ENCODE results near the gene MYO5C. TPM values are rescaled to one million over a fixed set of nuclear protein-coding genes. Genes with fewer than 3 reads are reported as not detected.

Gene MYO5C
- polyA plus RNA-seq, 6 donors from 2014 or later = 0.08 to 0.32 (median 0.22) TPM; not detected in 2

GRCh38 chr15:52257734-52258062 lies 37.9 kb downstream of the MYO5C start:
- no peak for ATAC-seq (ENCODE audit: low read depth in 2 of 2)
- Mint-ChIP-seq H3K36me3 (no peaks in the 10 kb centered on the region), H3K9me3 (no peaks in the 10 kb centered on the region), H3K4me1 (peaks cover 33 to 44% (median 41%) of the 10 kb centered on the region in 3 donors), H3K27ac (no peak overlapping the region), H3K4me3 (no peak overlapping the region), H3K27me3 (no peaks in the 10 kb centered on the region)
- DNase-seq = no peak

DNA sequence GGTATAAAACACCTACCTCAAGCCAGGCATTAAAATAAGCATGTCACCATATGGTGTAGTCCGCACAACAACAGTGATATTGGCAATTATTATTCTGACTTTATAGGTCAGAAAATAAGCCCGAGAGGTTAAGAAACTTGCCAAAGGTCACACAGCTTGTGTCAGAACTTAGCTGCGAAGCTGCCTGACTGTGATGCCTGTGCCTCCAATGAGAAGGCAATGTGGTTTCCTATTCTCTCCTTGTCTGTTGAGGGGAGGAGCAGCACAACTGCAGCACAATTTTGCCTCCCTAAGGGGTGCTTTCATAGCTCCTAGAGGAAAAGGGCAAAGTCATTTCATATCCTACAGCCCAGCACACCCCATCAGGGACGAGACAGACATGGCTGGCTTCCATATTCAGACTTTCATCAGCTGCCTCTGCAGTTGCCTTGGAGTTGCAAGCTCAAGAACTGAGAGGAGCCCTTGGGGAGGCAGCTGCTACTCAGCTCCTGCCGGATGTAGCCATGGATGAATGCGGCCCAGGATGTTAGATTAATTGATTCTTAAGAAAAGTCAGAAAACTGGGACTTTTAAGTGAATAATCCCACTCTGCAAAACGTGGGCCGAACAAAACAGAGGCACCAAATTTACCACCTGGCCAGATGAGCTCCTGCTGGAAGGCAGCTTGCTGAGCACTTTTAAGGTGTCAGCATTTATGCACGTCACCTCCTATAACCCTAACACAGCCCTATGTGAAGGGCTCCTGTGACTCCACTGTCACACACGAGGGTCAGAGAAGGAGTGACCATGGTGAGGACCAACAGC lies 38.5 kb downstream of the MYO5C start:
- Mint-ChIP-seq H3K4me3 (no peak overlapping the region), H3K9me3 (no peaks in the 10 kb centered on the region), H3K4me1 (peaks cover 27 to 38% (median 36%) of the 10 kb centered on the region in 3 donors), H3K27me3 (no peaks in the 10 kb centered on the region), H3K36me3 (no peaks in the 10 kb centered on the region), H3K27ac (peak overlapping the region in 1 of 6 donors; percentile 89)
- ATAC-seq (ENCODE audit: low read depth in 2 of 2) (no peak), DNase-seq (no peak)

- Mint-ChIP-seq H3K36me3 (no peaks in the 10 kb centered on the region), H3K4me3 (peak overlapping the region in 7 of 8 donors; percentile 1 to 74 (median 60)), H3K27me3 (no peaks in the 10 kb centered on the region), H3K4me1 (peaks cover 21 to 31% (median 28%) of the 10 kb centered on the region in 3 donors), H3K9me3 (no peaks in the 10 kb centered on the region), H3K27ac (peak overlapping the region in 5 of 6 donors; percentile 8 to 89 (median 81))
- peak; percentile 67 for DNase-seq
- ATAC-seq (ENCODE audit: low read depth in 2 of 2) = peak; percentile 73
These were observed 39.2 kb downstream of the MYO5C start for GRCh38 chr15:52256366-52256765.

GRCh38 chr15:52255935-52256334 lies 39.7 kb downstream of the MYO5C start:
- ATAC-seq (ENCODE audit: low read depth in 2 of 2) = no peak
- Mint-ChIP-seq H3K4me1 (peaks cover 21 to 28% (median 24%) of the 10 kb centered on the region in 3 donors), H3K4me3 (peak overlapping the region in 1 of 8 donors; percentile 60)

GRCh38 chr15:52255008-52255407 lies 40.6 kb downstream of the MYO5C start:
- Mint-ChIP-seq H3K9me3 (no peaks in the 10 kb centered on the region), H3K4me3 (no peak overlapping the region), H3K27ac (peak overlapping the region in 2 of 6 donors; percentile 72 to 89), H3K27me3 (no peaks in the 10 kb centered on the region), H3K4me1 (peaks cover 21 to 25% (median 23%) of the 10 kb centered on the region in 3 donors), H3K36me3 (no peaks in the 10 kb centered on the region)
- ATAC-seq (ENCODE audit: low read depth in 2 of 2) = no peak
- DNase-seq = no peak

More at GRCh38 chr15:52255935-52256334, 39.7 kb downstream of the MYO5C start:
- DNase-seq = no peak
- Mint-ChIP-seq H3K27me3 (no peaks in the 10 kb centered on the region), H3K36me3 (no peaks in the 10 kb centered on the region), H3K27ac (peak overlapping the region in 4 of 6 donors; percentile 79 to 89 (median 83)), H3K9me3 (no peaks in the 10 kb centered on the region)

DNA sequence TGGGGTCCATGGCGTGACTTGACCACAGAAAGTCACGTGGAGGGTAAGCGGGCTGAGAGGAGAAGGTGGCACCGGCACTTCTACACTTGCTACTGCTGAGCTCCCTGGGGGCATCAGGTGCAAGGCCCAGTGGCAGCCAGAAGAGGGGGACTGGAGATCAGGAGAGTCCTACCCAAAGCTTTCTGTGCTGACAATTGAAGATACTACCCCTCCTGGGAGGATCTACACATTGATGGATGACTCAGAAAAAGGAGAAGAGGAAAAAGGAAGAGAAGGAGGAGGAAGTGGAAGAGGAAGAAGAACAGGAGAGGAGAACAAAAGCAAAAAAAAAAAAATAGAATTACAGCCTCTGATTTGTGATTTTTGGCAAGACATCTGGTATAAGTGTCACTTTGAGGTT lies 41.2 kb downstream of the MYO5C start:
- H3K27ac Mint-ChIP-seq = peak overlapping the region in 5 of 6 donors; percentile 74 to 92 (median 84)
- DNase-seq (peak; percentile 19), ATAC-seq (ENCODE audit: low read depth in 2 of 2) (peak; percentile 71 to 74)
- H3K4me3 Mint-ChIP-seq = peak overlapping the region in 3 of 8 donors; percentile 2 to 63 (median 52)
- peaks cover 21 to 25% (median 23%) of the 10 kb centered on the region in 3 donors for H3K4me1 Mint-ChIP-seq
- no peaks in the 10 kb centered on the region for H3K9me3 Mint-ChIP-seq
- H3K36me3 Mint-ChIP-seq = no peaks in the 10 kb centered on the region
- H3K27me3 Mint-ChIP-seq = no peaks in the 10 kb centered on the region

DNA sequence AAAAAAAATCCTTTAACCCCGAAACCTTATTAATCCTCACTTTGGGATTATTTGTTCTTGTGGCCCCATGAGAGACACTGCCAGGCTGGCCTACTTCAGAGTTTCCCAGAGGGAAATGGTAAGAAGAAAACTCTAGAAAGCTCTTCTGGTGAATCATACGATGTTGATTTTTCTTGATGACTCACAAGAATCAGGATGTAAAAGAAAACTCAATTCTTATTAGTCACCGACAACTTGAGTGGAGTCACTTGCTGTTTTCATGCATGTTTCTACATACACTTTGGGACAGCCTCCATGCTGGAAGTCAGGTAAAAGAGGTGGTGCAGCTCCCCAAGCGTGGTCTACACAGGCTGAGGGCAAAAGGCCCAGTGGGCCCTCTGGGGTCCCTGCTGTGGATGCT lies 42.8 kb downstream of the MYO5C start:
- ATAC-seq (ENCODE audit: low read depth in 2 of 2) = no peak
- H3K27me3 Mint-ChIP-seq = no peaks in the 10 kb centered on the region
- no peaks in the 10 kb centered on the region for H3K9me3 Mint-ChIP-seq
- peak overlapping the region in 2 of 6 donors; percentile 62 to 63 for H3K27ac Mint-ChIP-seq
- no peak for DNase-seq
- H3K4me1 Mint-ChIP-seq = peaks cover 24 to 29% (median 25%) of the 10 kb centered on the region in 3 donors
- no peaks in the 10 kb centered on the region for H3K36me3 Mint-ChIP-seq
- no peak overlapping the region for H3K4me3 Mint-ChIP-seq

GRCh38 chr15:52251144-52251860 lies 44.3 kb downstream of the MYO5C start:
- peaks cover 21 to 25% (median 22%) of the 10 kb centered on the region in 3 donors for H3K4me1 Mint-ChIP-seq
- H3K9me3 Mint-ChIP-seq = no peaks in the 10 kb centered on the region
- H3K27me3 Mint-ChIP-seq = no peaks in the 10 kb centered on the region
- no peak overlapping the region for H3K27ac Mint-ChIP-seq
- H3K36me3 Mint-ChIP-seq = no peaks in the 10 kb centered on the region
- ATAC-seq (ENCODE audit: low read depth in 2 of 2) (no peak), DNase-seq (no peak)
- no peak overlapping the region for H3K4me3 Mint-ChIP-seq

- no peak for DNase-seq
- Mint-ChIP-seq H3K36me3 (no peaks in the 10 kb centered on the region), H3K9me3 (peaks cover 0 to 3% (median 0%) of the 10 kb centered on the region in 7 donors)
These were observed 48.1 kb downstream of the MYO5C start for GRCh38 chr15:52247461-52247860.

DNA sequence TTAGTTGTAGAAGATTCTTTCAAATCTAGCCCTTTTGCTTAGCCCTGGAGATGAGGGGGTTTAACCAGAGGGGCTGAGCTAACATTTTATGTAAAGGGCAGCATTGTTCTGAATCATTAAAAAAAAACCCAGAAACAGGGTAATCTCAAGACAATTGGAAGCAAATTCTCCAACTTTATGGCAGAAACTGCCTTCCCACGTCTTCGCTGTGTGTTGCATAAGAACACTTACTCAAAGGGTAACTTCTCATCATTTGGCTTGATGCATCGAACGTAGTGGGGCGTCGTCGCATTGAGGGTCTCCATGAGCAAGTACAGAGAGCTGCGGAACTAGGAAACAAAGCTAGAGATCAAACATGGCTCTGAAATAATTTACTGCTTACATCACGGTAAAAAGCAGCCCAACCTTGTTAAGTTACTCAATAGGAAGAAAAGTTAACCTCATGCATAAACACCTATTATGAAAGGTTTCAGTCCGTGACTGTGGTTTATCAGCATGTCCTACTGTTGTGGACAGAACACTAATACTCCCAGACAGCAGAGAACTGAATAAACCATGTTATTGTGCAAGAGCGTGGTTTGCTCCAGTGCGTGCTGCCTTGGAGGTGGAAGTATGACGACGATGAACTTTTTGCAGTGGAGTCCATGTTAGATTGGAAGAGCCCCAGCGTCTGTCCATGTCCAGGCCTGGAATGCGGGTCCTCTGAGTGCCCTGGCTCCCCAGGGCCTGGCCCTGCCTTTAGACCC lies 48.7 kb downstream of the MYO5C start:
- no peak for ATAC-seq (ENCODE audit: low read depth in 2 of 2)
- no peak for DNase-seq
- Mint-ChIP-seq H3K4me3 (no peak overlapping the region), H3K36me3 (no peaks in the 10 kb centered on the region), H3K27me3 (no peaks in the 10 kb centered on the region), H3K9me3 (peaks cover 0 to 3% (median 0%) of the 10 kb centered on the region in 7 donors), H3K4me1 (peaks cover 17 to 28% (median 23%) of the 10 kb centered on the region in 3 donors), H3K27ac (no peak overlapping the region)

More at GRCh38 chr15:52247461-52247860, 48.1 kb downstream of the MYO5C start:
- no peak for ATAC-seq (ENCODE audit: low read depth in 2 of 2)
- Mint-ChIP-seq H3K27me3 (no peaks in the 10 kb centered on the region), H3K4me1 (peaks cover 16 to 25% (median 17%) of the 10 kb centered on the region in 3 donors), H3K27ac (peak overlapping the region in 2 of 6 donors; percentile 18 to 64), H3K4me3 (no peak overlapping the region)

- Mint-ChIP-seq H3K36me3 (no peaks in the 10 kb centered on the region), H3K27me3 (no peaks in the 10 kb centered on the region), H3K4me3 (peak overlapping the region in 2 of 8 donors; percentile 42 to 51), H3K27ac (peak overlapping the region in 2 of 6 donors; percentile 51 to 89), H3K4me1 (peaks cover 20 to 30% (median 28%) of the 10 kb centered on the region in 3 donors), H3K9me3 (peaks cover 0 to 3% (median 0%) of the 10 kb centered on the region in 7 donors)
- no peak for ATAC-seq (ENCODE audit: low read depth in 2 of 2)
- no peak for DNase-seq
These were observed 51.7 kb downstream of the MYO5C start for GRCh38 chr15:52243697-52244555.

DNA sequence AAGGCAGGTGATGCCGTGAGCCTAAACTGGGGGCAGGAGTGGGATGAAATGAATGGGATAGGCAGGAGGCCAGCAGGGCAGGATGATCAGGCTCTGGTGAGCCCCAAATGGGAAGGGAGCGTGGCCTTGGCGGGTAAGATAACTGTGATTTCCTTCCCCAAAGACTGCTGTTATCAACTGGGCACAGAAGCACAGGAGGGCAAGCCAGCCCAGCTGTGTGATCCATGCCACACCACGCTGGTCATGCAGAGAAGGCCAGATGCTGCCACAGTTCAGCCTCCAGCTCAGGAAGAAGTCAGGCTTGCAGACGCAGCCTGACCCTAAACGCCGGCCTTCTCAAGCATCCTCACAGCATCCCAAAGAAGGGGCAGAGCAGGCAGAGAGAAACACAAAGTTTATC lies 52.3 kb downstream of the MYO5C start:
- ATAC-seq (ENCODE audit: low read depth in 2 of 2) (no peak), DNase-seq (no peak)
- Mint-ChIP-seq H3K27ac (peak overlapping the region in 3 of 6 donors; percentile 49 to 87 (median 73)), H3K4me1 (peaks cover 20 to 33% (median 28%) of the 10 kb centered on the region in 3 donors), H3K27me3 (no peaks in the 10 kb centered on the region), H3K4me3 (no peak overlapping the region), H3K36me3 (no peaks in the 10 kb centered on the region), H3K9me3 (peaks cover 0 to 3% (median 0%) of the 10 kb centered on the region in 7 donors)
